Kidney glomerular epithelial cell (primary cell): ENCODE results near the gene MAJIN.
"Not testable (repeated sequence)": the region's sequence is repeated elsewhere in the genome, so short reads cannot be mapped to it uniquely, and the experiment has no call there.

Experiments
- DNase-seq: peaks from one replicate; lab custom pipeline; 2025; lab: John Stamatoyannopoulos, UW

Gene MAJIN, protein sequence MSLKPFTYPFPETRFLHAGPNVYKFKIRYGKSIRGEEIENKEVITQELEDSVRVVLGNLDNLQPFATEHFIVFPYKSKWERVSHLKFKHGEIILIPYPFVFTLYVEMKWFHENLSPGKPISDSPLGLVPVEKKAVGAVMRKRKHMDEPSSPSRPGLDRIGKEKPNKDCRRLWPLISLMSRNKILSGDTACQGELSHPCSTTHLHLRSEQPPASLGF

DNA sequence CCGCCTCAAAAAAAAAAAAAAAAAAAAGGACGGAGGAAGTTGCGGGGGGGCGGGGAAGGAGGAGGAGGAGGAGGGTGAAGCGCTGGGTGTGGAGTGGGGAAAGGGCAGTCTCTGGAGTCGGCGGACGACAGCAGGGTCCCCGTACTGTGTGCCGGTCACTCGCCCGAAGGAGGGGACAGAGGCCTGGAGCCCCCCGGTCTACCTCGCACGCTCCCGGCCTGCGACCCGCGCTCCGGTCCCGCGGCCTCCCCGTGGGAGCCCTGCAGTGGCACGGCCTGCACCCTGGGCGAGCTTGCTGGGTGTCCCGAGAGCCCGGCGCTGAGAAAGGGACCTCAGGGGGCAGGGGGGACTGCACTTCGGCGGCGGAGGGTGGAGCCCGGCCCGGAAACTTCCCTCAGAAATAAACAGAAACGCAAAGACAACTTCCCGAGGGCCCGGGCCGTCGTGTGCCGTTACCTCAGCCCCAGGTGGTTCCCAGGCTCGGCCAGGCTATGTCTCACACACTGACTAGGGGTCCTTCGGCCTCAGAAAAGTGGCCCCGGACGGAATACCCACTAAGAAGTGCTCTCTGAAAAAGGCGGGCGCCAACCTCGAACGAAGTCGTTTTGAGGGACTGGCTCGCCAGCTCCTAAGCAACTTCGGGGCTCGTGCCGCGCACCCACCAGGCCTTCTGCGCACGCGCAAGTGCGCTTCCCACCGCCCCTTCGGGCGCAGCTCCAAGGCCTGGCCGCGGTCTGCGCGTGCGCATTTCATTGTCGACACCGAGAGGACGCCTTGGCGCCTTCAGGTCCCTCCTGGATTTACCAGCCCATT is at the start of gene MAJIN:
Gene MAJIN (minus strand): TSS at position 688 of the 813 bp plus-strand sequence. CDS start 12,703 bp downstream, outside the sequence.
- peak; percentile 6 for DNase-seq

DNA sequence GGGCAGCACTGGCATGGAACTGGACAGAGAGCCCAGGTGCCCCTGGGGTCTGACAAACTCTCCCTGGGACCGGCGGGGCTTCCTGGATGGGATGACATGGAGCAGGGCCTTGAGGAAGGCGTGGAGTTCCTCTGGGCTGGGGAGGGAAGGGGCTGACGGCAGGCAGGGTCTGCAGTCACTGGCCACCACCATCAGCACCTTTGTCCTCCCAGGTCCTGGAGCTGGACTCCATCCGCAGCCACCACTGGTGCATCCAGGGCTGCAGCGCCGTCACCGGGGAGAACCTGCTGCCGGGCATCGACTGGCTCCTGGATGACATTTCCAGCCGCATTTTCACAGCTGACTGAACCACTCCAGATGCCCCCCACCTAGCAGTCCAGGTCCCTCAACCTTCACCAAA is 49.6 kb upstream of the MAJIN start:
- no peak for DNase-seq

DNA sequence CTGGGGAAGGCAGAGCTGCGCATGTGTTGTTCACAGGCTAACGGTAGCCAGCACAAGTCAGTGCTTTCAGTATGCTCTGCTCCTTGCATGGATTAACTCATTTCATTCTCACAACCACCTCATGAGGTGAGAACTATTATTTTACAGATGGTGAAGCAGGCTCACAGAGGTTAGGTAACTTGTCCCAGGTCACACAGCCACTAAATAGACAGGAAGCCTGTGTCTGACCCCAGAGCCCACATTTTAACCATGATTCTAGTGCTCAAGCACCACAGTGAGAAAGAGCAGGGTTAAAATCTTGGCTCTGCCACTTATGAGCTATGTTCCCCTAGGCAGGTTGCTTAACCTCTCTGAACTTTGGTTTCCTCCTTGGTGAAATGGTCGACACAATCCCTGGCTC is 49.1 kb upstream of the MAJIN start:
- DNase-seq = no peak

DNA sequence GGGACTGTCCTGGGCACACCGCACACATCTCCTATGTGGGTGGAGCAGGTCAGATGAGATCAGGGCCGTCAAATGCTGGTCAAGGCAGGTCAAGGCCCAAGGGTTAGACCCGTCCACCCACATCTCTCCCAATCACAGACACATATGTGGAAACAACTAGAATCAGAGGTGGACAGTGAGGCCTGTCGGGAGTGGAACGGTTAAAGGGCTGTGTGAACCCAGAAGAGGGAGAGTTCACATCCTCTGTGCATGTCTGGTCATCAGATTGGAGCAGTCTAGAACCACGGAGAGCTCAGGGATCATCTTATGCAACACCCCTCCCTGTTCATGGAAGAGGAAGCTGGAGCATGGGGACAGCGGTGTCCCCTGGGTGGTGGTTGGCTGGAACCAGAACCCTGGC is 47.9 kb upstream of the MAJIN start:
- no peak for DNase-seq

DNA sequence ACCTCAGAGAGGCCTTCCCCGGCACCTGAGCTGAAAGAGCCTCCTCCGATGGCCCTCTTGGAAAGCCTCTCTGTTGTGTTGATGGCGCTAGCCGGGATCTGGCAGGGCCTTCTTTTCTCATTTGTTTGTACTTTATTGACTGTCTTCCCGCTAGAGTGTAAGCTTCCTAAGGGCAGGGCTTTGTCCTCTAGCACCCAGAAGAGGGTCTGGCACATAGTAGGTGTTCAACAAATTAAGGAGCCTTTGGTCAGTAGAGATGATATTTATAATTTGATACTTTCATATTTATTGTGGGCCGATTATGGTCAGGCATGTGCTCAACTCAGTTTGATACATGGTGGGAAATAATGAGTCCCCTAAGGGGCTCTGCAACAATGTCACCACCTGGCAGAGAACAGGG is 46.0 kb upstream of the MAJIN start:
- no peak for DNase-seq

DNA sequence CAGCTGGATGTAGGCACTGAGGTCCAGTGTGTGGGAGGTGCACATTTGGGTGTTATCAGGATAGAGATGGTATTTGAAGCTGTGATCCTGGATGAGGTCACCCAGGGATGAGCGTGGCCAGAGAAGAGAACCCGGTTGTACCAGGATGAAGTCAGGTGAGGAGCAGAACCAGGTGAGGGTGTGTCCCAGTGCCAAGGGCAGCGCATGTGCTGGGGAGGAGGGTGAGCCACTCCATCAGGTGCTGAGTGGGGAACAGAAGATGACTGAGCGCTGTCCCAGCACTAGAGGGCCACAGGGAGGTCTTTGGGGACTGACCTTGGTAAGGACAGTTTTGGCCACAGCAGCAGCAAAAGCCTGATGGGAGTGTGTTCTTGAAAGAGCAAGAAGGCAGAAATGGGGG is 44.8 kb upstream of the MAJIN start:
- DNase-seq = no peak

DNA sequence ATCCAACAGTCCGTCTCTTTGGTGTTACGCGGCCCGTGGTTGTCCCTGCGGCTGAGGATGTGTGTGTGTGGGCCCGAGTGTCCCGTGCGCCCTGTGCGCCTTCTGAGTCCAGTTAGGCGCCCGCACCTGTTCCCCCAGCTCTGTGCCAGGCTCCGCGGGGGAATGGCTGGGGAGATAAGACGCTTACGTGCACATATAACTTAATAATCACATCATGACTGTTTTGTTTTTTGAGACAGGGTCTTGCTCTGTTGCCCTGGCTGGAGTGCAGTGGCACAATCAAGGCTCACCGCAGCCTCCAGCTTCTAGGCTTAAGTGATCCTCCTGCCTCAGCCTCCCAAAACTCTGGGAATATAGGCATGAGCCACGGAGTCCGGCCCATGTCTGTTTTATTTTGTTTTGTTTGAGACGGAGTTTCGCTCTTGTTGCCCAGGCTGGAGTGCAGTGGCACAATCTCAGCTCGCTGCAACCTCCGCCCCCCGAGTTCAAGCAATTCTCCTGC is 42.9 kb upstream of the MAJIN start:
- DNase-seq = no peak

DNA sequence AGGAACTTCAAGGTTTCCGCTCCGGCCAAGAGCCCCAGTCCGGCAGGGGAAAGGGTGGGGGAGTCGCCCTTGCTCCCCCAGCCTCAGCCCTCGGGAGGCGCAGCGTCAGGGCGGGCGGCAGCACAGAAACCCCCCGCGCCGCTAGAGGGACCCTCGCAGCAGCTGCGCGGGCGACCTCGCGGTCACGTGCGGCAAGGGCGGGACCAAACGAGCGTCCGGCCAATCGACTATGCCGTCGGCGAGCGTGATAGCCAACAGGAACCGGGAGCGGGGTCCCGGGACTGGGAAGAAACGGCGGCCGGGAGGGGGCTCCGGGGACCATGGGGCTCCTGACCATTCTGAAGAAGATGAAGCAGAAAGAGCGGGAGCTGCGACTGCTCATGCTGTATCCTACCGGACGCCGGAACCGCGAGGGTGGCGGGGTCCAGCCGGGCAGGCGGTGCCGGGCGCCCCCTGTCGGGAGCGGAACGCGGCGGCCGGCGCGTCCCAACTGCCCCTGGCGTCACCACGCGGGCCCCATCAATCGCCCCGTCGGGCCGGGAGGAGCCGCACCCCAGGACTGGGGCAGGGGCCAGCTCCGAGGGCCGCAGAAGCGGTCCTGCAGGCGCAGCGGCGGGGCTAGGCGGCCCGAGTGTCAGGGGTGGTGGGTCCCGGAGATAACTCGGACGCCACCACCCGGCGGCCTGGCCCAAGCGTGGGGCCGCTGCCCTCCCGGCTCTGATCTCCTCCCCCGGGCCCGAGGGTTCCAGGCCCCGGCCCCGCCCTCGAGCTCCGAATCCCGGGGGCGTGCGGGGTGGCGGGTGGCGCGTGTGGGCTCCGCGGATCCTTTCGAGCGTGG is 42.2 kb upstream of the MAJIN start, which contains the start of gene ARL2:
Gene ARL2 (plus strand): TSS at position 273 of the 838 bp plus-strand sequence. CDS start 48 bp downstream, at position 321.
- DNase-seq = peak; percentile 55

DNA sequence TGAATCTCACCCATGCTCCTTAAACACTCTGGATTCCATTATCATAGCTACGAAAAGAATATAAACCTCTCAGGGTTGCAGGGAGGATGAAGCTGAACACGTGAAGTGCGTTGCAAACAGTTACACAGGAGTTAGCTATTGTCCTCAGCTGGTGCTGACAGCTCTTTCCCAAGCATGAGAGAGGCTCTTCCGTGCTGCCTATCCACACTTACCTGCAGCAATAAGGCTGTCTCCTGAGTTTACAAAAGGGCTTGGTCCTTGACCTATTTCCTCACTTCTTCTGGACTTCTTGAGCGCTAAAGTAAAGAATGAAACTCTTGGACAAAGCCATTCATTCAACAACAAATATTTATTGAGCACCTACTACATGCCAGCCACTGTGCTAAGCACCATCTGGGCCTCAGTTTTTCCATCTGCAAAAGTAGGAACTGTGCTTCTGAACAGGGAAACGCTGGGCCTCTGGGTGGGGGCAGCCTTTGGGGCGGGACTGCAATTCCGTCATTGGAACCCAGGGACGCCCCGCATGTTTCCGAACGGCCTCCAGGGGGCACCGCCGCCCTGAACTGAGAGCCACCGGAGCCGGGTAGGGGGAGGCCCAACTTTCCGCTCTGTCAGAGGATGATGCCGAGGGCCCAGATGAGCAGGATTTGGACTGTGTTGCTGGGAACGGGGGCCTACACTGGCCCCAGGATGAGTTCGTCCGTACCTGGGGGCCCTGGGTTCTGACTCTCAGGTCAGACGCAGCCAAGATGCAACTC is 41.4 kb upstream of the MAJIN start:
- peak; percentile 77 for DNase-seq

DNA sequence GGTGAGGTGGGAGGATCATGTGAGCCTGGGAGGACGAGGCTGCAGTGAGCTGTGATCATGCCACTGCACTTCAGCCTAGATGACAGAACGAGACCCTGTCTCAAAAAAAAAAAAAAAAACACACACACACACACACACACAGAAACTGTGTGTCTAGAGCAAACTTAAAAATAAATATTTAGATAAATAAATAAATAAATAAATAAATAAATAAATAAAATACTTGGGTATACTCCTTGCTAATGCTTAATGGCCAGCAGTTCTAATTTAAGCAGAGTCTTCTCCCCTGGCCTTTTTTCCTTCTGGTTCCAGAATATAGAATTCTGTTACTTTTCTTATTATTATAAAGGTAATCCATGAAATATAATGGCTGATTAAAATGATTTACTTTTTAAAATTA is 37.0 kb upstream of the MAJIN start:
- DNase-seq = no peak

DNA sequence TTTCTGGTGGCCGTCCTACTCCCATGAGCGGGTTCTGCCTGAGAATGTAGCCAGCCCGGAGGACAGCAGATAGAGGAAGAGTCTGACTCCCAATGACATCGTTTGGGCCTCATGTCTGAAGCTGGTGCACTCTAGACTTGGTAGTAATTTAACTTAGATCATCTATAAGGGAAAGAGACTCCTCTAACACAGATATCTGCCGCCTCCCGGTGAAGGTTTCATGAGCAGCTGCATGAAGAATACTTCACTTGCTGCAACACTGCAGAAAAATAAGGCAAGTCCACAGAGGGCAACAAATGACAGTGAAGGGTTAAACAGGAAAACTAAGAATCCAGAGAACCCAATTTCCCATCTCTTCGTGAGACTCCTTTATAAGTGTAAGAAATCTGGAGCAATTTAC is 36.1 kb upstream of the MAJIN start:
- DNase-seq = no peak

DNA sequence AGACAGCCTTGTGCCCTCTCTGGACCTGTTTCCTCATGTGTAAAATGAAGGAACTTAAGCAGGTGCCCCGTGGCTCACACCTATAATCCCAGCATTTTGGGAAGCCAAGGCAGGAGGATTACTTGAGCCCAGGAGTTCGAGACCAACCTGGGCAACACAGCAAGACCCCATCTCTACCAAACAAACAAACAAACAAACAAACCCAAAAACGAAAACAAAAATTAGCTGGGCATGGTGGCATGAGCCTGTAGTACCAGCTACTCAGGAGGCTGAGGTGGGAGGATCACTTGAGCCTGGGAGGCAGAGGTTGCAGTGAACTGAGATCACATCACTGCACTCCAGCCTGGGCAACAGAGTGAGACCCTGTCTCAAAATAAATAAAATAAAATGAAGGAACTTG is 32.1 kb upstream of the MAJIN start:
- DNase-seq = not testable (repeated sequence)

DNA sequence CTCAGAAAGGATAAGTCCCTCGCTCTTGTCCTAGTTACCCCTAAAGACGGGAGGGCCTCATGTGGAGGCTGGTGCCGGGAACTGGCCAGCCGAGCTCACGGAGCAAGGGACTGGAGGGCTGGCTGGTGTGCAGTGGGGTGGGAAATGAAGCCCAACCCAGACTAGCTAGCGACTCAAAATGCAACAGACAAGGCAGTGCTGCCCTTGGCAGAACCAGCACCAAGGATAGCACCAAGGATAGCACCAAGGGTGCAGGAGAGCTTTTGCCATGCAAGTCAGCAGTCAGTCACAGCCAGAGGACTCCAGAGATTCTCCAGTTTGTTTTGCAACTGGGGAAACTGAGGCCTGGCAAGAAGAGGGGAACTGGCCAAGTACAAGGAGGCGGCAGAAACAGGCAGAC is 31.4 kb upstream of the MAJIN start:
- DNase-seq = no peak

DNA sequence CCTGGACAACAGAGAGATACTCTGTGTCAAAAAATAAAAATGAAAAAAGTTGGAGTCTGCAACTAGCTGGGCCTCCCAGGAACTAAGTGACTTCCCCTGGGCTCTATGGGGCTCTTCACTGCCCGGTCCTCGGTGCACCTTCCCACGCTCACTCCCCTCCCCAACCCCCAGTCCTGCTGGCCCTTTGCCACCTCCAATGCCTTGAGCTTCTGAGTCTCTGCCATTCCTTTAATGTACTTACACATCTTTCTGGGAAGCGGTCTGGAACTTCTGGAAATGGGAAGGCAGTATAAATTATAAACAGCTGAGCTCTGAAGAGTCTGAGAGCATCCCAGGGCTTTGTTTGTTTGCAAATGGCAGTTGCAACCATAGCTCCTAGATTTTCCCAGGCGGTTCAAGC is 30.8 kb upstream of the MAJIN start:
- no peak for DNase-seq

DNA sequence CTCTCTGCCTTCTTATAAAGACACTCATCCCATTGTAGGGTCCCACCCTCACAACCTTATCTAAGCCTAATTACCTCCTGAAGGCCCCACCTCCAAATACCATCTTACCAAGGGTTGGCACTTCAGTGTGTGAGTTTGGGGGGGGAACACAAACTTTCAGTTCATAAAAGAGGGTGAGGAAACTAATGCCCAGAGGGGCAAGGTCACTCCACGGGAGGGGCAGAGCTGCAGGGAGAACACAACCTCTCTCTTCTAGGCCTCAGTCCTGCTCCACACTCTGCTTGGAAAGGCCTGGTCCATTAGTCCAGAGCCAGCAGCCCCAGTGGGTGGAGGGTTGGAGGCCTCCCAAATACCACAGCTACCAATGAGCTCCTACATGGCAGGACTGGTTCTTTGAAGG is 27.6 kb upstream of the MAJIN start:
- no peak for DNase-seq

DNA sequence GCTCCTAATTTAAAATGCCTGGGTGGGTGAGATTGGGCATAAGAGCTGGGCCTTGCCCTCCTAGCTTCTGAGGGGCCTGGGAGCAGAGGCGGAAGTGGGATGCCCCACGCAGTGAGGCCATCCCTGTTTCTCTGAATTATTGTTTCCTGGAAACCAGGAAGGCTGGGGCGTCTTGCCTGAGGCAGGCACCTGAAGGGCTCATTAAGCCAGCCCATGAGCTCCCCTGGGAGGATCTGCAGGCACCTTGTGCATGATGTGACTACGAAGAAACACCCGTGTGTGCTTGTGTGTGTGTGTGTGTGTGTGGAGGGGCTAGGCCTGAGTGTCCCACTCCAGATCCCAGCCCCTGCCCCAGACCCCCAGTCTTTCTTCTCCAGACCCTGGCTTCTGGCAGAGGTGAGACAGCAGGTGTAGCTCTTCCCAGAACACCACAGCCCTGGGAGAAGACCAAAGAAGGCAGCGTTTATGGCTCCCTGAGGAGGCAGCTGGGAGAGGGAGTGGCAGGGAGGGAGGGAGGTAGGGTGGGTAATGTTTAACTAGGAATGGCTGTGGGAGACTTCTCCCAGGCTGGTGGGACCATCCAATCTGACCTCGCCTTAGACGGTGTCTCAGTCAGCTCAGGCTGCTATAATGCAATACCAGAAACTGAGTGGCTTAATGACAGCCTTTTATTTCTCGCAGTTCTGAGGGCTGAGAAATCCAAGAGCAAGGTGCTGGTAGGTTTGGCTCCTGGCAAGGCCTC is 27.0 kb upstream of the MAJIN start:
- peak; percentile 25 for DNase-seq

DNA sequence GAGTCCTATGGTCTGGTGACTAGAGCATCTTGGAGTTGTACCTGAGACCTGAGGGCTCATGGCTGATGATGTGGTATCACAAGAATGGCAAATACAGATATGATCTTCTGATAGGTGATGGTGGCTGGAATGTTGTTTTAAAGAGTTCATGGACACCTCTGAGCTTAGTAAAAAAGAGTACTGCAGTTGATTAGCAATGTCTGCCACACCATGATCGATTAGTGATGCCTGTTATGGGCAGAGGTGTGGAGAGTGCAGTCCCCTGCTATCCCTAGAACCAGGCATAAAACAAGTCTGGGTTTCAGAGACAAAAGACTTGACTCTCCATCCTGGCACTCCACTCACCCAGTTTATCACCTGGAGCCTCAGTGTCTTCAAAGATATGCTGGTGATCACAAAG is 26.2 kb upstream of the MAJIN start:
- no peak for DNase-seq

DNA sequence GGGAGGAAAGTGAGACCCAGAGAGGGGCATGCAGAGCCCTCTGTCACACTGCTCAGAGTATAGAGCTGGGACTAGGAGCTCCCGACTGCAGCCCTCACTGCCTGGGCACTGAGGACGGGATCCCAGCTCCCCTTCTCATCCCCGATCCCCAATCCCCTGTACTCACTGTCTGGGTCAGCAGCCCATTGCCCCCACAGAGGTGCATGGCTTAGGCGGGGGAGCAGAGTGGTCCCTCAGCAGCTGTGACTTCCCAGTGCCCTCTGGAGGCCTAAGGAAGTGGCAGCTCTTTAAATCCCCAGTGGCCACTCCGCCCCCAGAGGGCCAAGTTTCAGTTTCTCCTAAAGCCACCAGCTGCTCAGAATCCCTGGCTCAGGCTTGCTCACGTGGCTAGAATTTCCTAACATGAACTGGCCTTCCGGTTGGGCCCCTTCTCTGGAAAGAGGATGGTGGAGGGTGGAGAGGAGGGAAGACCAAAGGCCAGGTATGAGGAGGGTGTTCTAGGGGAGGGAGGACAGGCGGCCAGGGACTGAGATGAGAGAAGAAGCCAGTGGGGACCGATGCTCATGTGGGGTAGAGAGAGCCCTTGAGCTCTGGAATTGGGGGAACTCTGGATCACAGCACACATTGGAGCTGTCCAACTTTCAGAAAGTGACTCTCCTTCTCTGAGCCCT is 24.9 kb upstream of the MAJIN start, which contains the start of gene BATF2:
Gene BATF2 (minus strand): TSS at position 262 of the 671 bp plus-strand sequence. CDS start 57 bp downstream, at position 205.
- peak; percentile 2 for DNase-seq

DNA sequence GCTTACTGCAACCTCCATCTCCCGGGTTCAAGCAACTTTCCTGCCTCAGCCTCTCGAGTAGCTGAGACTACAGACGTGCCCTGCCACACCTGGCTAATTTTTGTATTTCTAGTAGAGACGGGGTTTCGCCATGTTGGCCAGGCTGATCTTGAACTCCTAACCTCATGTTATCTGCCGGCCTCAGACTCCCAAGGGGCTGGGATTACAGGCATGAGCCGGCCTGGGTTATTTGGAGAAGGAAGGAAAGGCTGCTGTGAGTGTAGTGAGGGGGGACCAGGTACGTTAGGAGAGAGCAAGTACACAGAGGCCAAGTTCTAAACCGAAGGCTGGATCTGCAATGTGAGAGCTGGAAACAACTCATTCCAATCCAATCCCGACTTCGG is 24.4 kb upstream of the MAJIN start:
- DNase-seq = no peak

DNA sequence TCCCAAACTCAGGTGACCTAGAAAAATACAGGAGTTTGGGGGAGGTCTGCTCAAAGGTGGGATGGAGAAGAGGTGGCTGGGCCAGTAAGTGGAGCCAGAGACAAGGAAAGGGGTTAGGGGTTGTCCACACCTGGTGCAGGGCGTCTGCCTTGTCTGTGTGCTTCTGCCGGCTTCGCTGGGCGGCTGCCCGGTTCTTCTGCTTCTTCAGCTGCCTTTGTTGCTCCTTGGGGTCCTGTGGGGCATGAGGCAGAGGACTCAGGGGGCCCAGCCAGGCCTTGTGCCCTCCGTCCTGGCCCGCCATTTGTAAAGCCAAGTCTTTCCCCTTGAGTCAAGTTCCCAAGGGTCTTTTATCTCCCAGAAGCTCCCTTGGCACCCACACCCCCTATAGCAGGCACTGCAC is 22.4 kb upstream of the MAJIN start:
- no peak for DNase-seq
